Naive thymus-derived CD8-positive, alpha-beta T cell (primary cell): ENCODE results near the gene PTPN9. TPM values are rescaled to one million over a fixed set of nuclear protein-coding genes. Genes with fewer than 3 reads are reported as not detected.

Source experiments
- ATAC-seq, 2 donors: fragments of 150-1000 bp; cut with Tn5 transposase in 1 of 2; sonication (Bioruptor Pico), chemical (Tn5 transposase) in 1 of 2; 1 replicate in 1 of 2; 2 replicates in 1 of 2; pipeline ENCODE4 v1.10.0; 2021; ENCODE audit warnings: mild to moderate bottlenecking in 2 of 2, moderate library complexity in 2 of 2
- POLR2A ChIA-PET: fragments of 350-600 bp; sonication (Branson Sonifier 250); formaldehyde crosslinking; loops from one replicate; lab custom pipeline; 2021; ENCODE audit warnings: antibody characterized with exemption; lab: Charles Lee
- DNase-seq, 10 donors: peaks; one replicate each; pipeline versions ENCODE4 v3.0.0 to v3.0.0-alpha.2; 2020 to 2022
- H3K27ac Mint-ChIP-seq, 10 donors: one replicate each; pipeline ENCODE4 v1.8.0; 2020 to 2022; ENCODE audit warnings: mild to moderate bottlenecking in 10 of 10, mixed read lengths in 10 of 10, moderate library complexity in 4 of 10, inconsistent platforms in 1 of 10
- H3K27me3 Mint-ChIP-seq, 5 donors: one replicate each; pipeline ENCODE4 v1.8.0; 2021 to 2022; ENCODE audit warnings: mixed read lengths in 5 of 5
- H3K36me3 Mint-ChIP-seq, 3 donors: one replicate each; pipeline ENCODE4 v1.8.0; 2020 to 2022; ENCODE audit warnings: mixed read lengths in 3 of 3, mild to moderate bottlenecking in 2 of 3, inconsistent platforms in 1 of 3
- H3K4me1 Mint-ChIP-seq, 4 donors: one replicate each; pipeline ENCODE4 v1.8.0; 2021 to 2022; ENCODE audit warnings: mixed read lengths in 4 of 4
- H3K4me3 Mint-ChIP-seq, 10 donors: one replicate each; pipeline ENCODE4 v1.8.0; 2020 to 2022; ENCODE audit warnings: mild to moderate bottlenecking in 10 of 10, mixed read lengths in 10 of 10, moderate library complexity in 6 of 10, inconsistent platforms in 1 of 10
- H3K9me3 Mint-ChIP-seq, 9 donors: one replicate each; pipeline ENCODE4 v1.8.0; 2020 to 2022; ENCODE audit warnings: mixed read lengths in 9 of 9, mild to moderate bottlenecking in 3 of 9, inconsistent platforms in 1 of 9, moderate library complexity in 1 of 9
- polyA plus RNA-seq, 3 donors: library from polyadenylated mRNA; unstranded; fragments of 300-500 nt; fragmentation: Illumina TruSeq; gene quantifications; one replicate each; pipeline ENCODE4 v1.2.3, GENCODE V29; 2021
- total RNA-seq, 8 experiments: library from RNA in 2 of 8; stranded (reverse) in 2 of 8; gene quantifications; one replicate each; pipeline ENCODE4 v1.2.3 and lab custom pipeline; 2021 to 2026

Gene PTPN9
- total and polyA plus RNA-seq, 5 experiments from 2014 or later: 10.1 to 19.6 (median 14.0) TPM

GRCh38 chr15:75428152-75428551, 151.0 kb downstream of the PTPN9 start:
- ATAC-seq (no peak), DNase-seq (no peak)
- Mint-ChIP-seq H3K36me3 (peaks cover 0 to 72% (median 3%) of the 10 kb centered on the region in 3 donors), H3K27ac (no peak overlapping the region), H3K4me3 (no peak overlapping the region), H3K4me1 (peaks cover 3 to 32% (median 27%) of the 10 kb centered on the region in 4 donors), H3K9me3 (no peaks in the 10 kb centered on the region), H3K27me3 (no peaks in the 10 kb centered on the region)
- POLR2A ChIA-PET: no interaction called here

- no peak overlapping the region for H3K4me3 Mint-ChIP-seq
- POLR2A ChIA-PET: no interaction called here
- H3K9me3 Mint-ChIP-seq: no peaks in the 10 kb centered on the region
- DNase-seq: no peak
- no peaks in the 10 kb centered on the region for H3K27me3 Mint-ChIP-seq
- H3K36me3 Mint-ChIP-seq: peaks cover 0 to 86% (median 6%) of the 10 kb centered on the region in 3 donors
- peaks cover 5 to 19% (median 19%) of the 10 kb centered on the region in 4 donors for H3K4me1 Mint-ChIP-seq
- no peak for ATAC-seq
- H3K27ac Mint-ChIP-seq: peak overlapping the region in 4 of 10 donors; percentile 9 to 57 (median 33)
Measured at GRCh38 chr15:75425966-75426500, 153.1 kb downstream of the PTPN9 start.

GRCh38 chr15:75422554-75422953, 156.6 kb downstream of the PTPN9 start:
- Mint-ChIP-seq H3K9me3 (no peaks in the 10 kb centered on the region), H3K27ac (peak overlapping the region in 6 of 10 donors; percentile 3 to 76 (median 42))

GRCh38 chr15:75420698-75421097, 158.4 kb downstream of the PTPN9 start:
- peaks cover 3 to 24% (median 13%) of the 10 kb centered on the region in 4 donors for H3K4me1 Mint-ChIP-seq
- H3K36me3 Mint-ChIP-seq: peaks cover 0 to 66% (median 3%) of the 10 kb centered on the region in 3 donors
- H3K27me3 Mint-ChIP-seq: no peaks in the 10 kb centered on the region
- no peak for DNase-seq
- no peaks in the 10 kb centered on the region for H3K9me3 Mint-ChIP-seq
- no peak overlapping the region for H3K4me3 Mint-ChIP-seq
- POLR2A ChIA-PET: no interaction called here
- H3K27ac Mint-ChIP-seq: peak overlapping the region in 3 of 10 donors; percentile 11 to 49 (median 20)
- no peak for ATAC-seq

More at GRCh38 chr15:75422554-75422953, 156.6 kb downstream of the PTPN9 start:
- Mint-ChIP-seq H3K36me3 (peaks cover 0 to 81% (median 3%) of the 10 kb centered on the region in 3 donors), H3K4me1 (peaks cover 3 to 21% (median 15%) of the 10 kb centered on the region in 4 donors), H3K4me3 (no peak overlapping the region), H3K27me3 (no peaks in the 10 kb centered on the region)
- ATAC-seq (no peak), DNase-seq (no peak)
- POLR2A ChIA-PET: interaction anchor here (0.5 to 0.7 kb wide), 2 partner anchors 17 to 722 kb away, joined by 4 read pairs; no protein-coding TSS in a partner anchor

GRCh38 chr15:75416584-75416983, 162.5 kb downstream of the PTPN9 start:
- Mint-ChIP-seq H3K27me3 (no peaks in the 10 kb centered on the region), H3K4me3 (no peak overlapping the region), H3K4me1 (peaks cover 7 to 28% (median 12%) of the 10 kb centered on the region in 4 donors), H3K9me3 (no peaks in the 10 kb centered on the region), H3K36me3 (peaks cover 0 to 65% (median 11%) of the 10 kb centered on the region in 3 donors), H3K27ac (peak overlapping the region in 6 of 10 donors; percentile 11 to 83 (median 32))
- no peak for ATAC-seq
- no peak for DNase-seq
- POLR2A ChIA-PET: interaction anchor here (0.9 kb wide), 1 partner anchor 11 kb away, joined by 3 read pairs; no protein-coding TSS in a partner anchor

Other genes with a start within 250 kb of the PTPN9 start
- 10 to 100 TPM; 22.0 to 24.0 TPM for gene COMMD4, start 243.3 kb downstream of the PTPN9 start, total RNA-seq
- 10 to 100 TPM; 27.2 to 42.5 (median 40.8) TPM for gene COMMD4, start 243.3 kb downstream of the PTPN9 start, polyA plus RNA-seq
- gene NEIL1, start 232.3 kb downstream of the PTPN9 start, total RNA-seq: 1 to 10 TPM; 6.1 to 9.2 TPM
- 1 to 10 TPM; 2.1 to 3.5 (median 2.2) TPM for gene NEIL1, start 232.3 kb downstream of the PTPN9 start, polyA plus RNA-seq
- 100 to 1,000 TPM; 369 to 370 TPM for gene MAN2C1, start 210.7 kb downstream of the PTPN9 start, total RNA-seq
- gene MAN2C1, start 210.7 kb downstream of the PTPN9 start, polyA plus RNA-seq: 10 to 100 TPM; 20.4 to 29.8 (median 28.7) TPM
- gene SIN3A, start 127.6 kb downstream of the PTPN9 start, total RNA-seq: 100 to 1,000 TPM; 130 to 137 TPM
- 10 to 100 TPM; 12.4 to 17.0 (median 12.7) TPM for gene SIN3A, start 127.6 kb downstream of the PTPN9 start, polyA plus RNA-seq
- 10 to 100 TPM; 22.8 to 25.0 TPM for gene SNUPN, start 46.4 kb upstream of the PTPN9 start, total RNA-seq
- 10 to 100 TPM; 20.1 to 33.7 (median 21.7) TPM for gene SNUPN, start 46.4 kb upstream of the PTPN9 start, polyA plus RNA-seq
- gene IMP3, start 60.9 kb upstream of the PTPN9 start, total RNA-seq: 10 to 100 TPM; 94.3 to 95.7 TPM
- gene IMP3, start 60.9 kb upstream of the PTPN9 start, polyA plus RNA-seq: 100 to 1,000 TPM; 199 to 256 (median 238) TPM
- 1 to 10 TPM; 1.7 TPM for gene SNX33, start 68.6 kb upstream of the PTPN9 start, total RNA-seq
- gene SNX33, start 68.6 kb upstream of the PTPN9 start, polyA plus RNA-seq: under 1 TPM; 0.05 to 0.44 (median 0.30) TPM
- gene CSPG4, start 133.5 kb upstream of the PTPN9 start, total RNA-seq: not detected
- gene CSPG4, start 133.5 kb upstream of the PTPN9 start, polyA plus RNA-seq: not detected